CD14-positive monocyte (primary cell): ENCODE results near the gene CDC25C. TPM values are rescaled to one million over a fixed set of nuclear protein-coding genes. Genes with fewer than 3 reads are reported as not detected.
A peak's percentile ranks its signal among the peaks of the same experiment; 100 is the strongest.

Experiments
- DNase-seq, 3 donors: peaks; one replicate each; pipeline ENCODE4 v3.0.0-alpha.2; 2011 to 2022
- H2AFZ ChIP-seq: 2 replicates; pipeline ENCODE4 v1.6.0; 2012; ENCODE audit warnings: mild to moderate bottlenecking, low read depth, low read length, inconsistent platforms; ENCODE audit not compliant: insufficient read depth, poor library complexity, severe bottlenecking
- H3K27ac ChIP-seq, 2 donors: 1 replicate in 1 of 2; 2 replicates in 1 of 2; pipeline ENCODE4 v1.5.1; 2012 to 2013; ENCODE audit warnings: low read length in 2 of 2, control low read depth in 1 of 2, inconsistent platforms in 1 of 2, low read depth in 1 of 2, mild to moderate bottlenecking in 1 of 2
- H3K27me3 ChIP-seq, 2 donors: one replicate each; pipeline versions ENCODE4 v1.6.0 to v1.6.1; 2011 to 2013; ENCODE audit warnings: low read length in 2 of 2; ENCODE audit not compliant: control insufficient read depth in 2 of 2, insufficient read depth in 2 of 2
- H3K36me3 ChIP-seq, 2 donors: replicated peaks in 1 of 2; 1 replicate in 1 of 2; 2 replicates in 1 of 2; pipeline versions ENCODE4 v1.5.1 to v1.6.1; 2012 to 2013; ENCODE audit warnings: low read length in 2 of 2, control low read depth in 1 of 2, inconsistent platforms in 1 of 2, mild to moderate bottlenecking in 1 of 2; ENCODE audit not compliant: insufficient read depth in 2 of 2, control insufficient read depth in 1 of 2
- H3K4me1 ChIP-seq, 2 donors: 1 replicate in 1 of 2; 2 replicates in 1 of 2; pipeline versions ENCODE4 v1.5.1 to v1.6.1; 2012 to 2013; ENCODE audit warnings: low read length in 2 of 2, control low read depth in 1 of 2, inconsistent platforms in 1 of 2, mild to moderate bottlenecking in 1 of 2, moderate library complexity in 1 of 2; ENCODE audit not compliant: insufficient read depth in 2 of 2, control insufficient read depth in 1 of 2
- H3K4me2 ChIP-seq: replicated peaks from 2 replicates; pipeline ENCODE3; 2012; ENCODE audit warnings: low read length, moderate library complexity, mild to moderate bottlenecking; ENCODE audit not compliant: poor library complexity, severe bottlenecking; ENCODE audit errors: extremely low read depth
- H3K4me3 ChIP-seq, 3 experiments: fragments of 200-600 bp in 1 of 3; sonication (generic) in 1 of 3; replicated peaks in 1 of 3; 1 replicate in 2 of 3; 2 replicates in 1 of 3; pipeline ENCODE4 v1.5.1; 2011 to 2013; ENCODE audit warnings: low read length in 3 of 3, mild to moderate bottlenecking in 3 of 3, control low read depth in 2 of 3, low read depth in 2 of 3, inconsistent platforms in 1 of 3, moderate library complexity in 1 of 3
- H3K79me2 ChIP-seq: 2 replicates; pipeline ENCODE4 v1.6.0; 2012; ENCODE audit warnings: mild to moderate bottlenecking, control low read depth, inconsistent platforms, low read length, moderate library complexity; ENCODE audit not compliant: insufficient read depth
- H3K9ac ChIP-seq: 2 replicates; pipeline ENCODE4 v1.6.0; 2017; ENCODE audit warnings: low read length, mild to moderate bottlenecking; ENCODE audit not compliant: insufficient read depth, poor library complexity, severe bottlenecking
- H3K9me3 ChIP-seq, 2 donors: replicated peaks in 1 of 2; 1 replicate in 1 of 2; 2 replicates in 1 of 2; pipeline versions ENCODE4 v1.5.1 to v1.6.1; 2012 to 2013; ENCODE audit warnings: low read length in 2 of 2, control low read depth in 1 of 2; ENCODE audit not compliant: control insufficient read depth in 1 of 2, insufficient read depth in 1 of 2
- H4K20me1 ChIP-seq: 2 replicates; pipeline ENCODE4 v1.6.0; 2012; ENCODE audit warnings: mild to moderate bottlenecking, low read length, control low read depth, moderate library complexity; ENCODE audit not compliant: insufficient read depth
- H3K27ac Mint-ChIP-seq, 7 donors: one replicate each; pipeline ENCODE4 v1.8.0; 2020; ENCODE audit warnings: mild to moderate bottlenecking in 7 of 7, mixed read lengths in 7 of 7, moderate library complexity in 6 of 7, inconsistent platforms in 2 of 7
- H3K27me3 Mint-ChIP-seq, 3 donors: one replicate each; pipeline ENCODE4 v1.8.0; 2021 to 2022; ENCODE audit warnings: low read depth in 3 of 3, mild to moderate bottlenecking in 3 of 3, mixed read lengths in 3 of 3, moderate library complexity in 3 of 3, inconsistent platforms in 1 of 3
- H3K36me3 Mint-ChIP-seq, 2 donors: one replicate each; pipeline ENCODE4 v1.8.0; 2020; ENCODE audit warnings: mixed read lengths in 2 of 2, inconsistent platforms in 1 of 2, mild to moderate bottlenecking in 1 of 2
- H3K4me1 Mint-ChIP-seq: one replicate; pipeline ENCODE4 v1.8.0; 2020; ENCODE audit warnings: mild to moderate bottlenecking, mixed read lengths
- H3K4me3 Mint-ChIP-seq, 2 donors: one replicate each; pipeline ENCODE4 v1.8.0; 2020; ENCODE audit warnings: mild to moderate bottlenecking in 2 of 2, mixed read lengths in 2 of 2, moderate library complexity in 1 of 2
- H3K9me3 Mint-ChIP-seq, 7 donors: one replicate each; pipeline ENCODE4 v1.8.0; 2020 to 2022; ENCODE audit warnings: mixed read lengths in 7 of 7, mild to moderate bottlenecking in 6 of 7, moderate library complexity in 6 of 7, inconsistent platforms in 2 of 7
- CTCF ChIP-seq: fragments of 200-600 bp; IDR thresholded peaks from one replicate; pipeline ENCODE4 v1.8.0; 2022; ENCODE audit warnings: antibody characterized with exemption, mild to moderate bottlenecking
- WGBS: methylation state at CpG from one replicate; pipeline ENCODE4 v1.1.5; 2013; ENCODE audit warnings: missing lambda C conversion rate; ENCODE audit not compliant: insufficient coverage; 5-methylcytosine and 5-hydroxymethylcytosine counted together
- intact Hi-C, 2 donors: fragments of 100-400 bp; cut with micrococcal nuclease; formaldehyde crosslinking; loops; one replicate each; pipeline versions ENCODE4 v1.15.0 to v1.15.1; 2023
- polyA plus RNA-seq, 3 donors: library from polyadenylated mRNA; depleted of rRNA in 1 of 3; unstranded in 2 of 3; stranded (reverse) in 1 of 3; fragments of 300-500 nt in 2 of 3; fragments of >200 nt in 1 of 3; fragmentation: Illumina TruSeq in 2 of 3; gene quantifications; 1 replicate in 2 of 3; 2 replicates in 1 of 3; pipeline ENCODE4 v1.2.3, GENCODE V29; 2012 to 2021

CDC25C gene
- polyA plus RNA-seq, 3 donors = not detected

- no peak for DNase-seq
- H3K4me3 ChIP-seq = no peak overlapping the region
- Mint-ChIP-seq H3K9me3 (peaks cover 4 to 10% (median 8%) of the 10 kb centered on the region in 7 donors), H3K36me3 (peaks cover 26 to 39% of the 10 kb centered on the region in 2 donors), H3K27ac (peak overlapping the region in 3 of 7 donors; percentile 1 to 80 (median 78)), H3K27me3 (no peaks in the 10 kb centered on the region), H3K4me1 (peaks cover 40% of the 10 kb centered on the region), H3K4me3 (no peak overlapping the region)
- H3K9ac ChIP-seq = no peak overlapping the region
- H3K27me3 ChIP-seq = no peaks in the 10 kb centered on the region
- H4K20me1 ChIP-seq = peaks cover 51% of the 10 kb centered on the region
- H3K27ac ChIP-seq = peak overlapping the region in 1 of 2 donors; percentile 55
- peaks cover 29 to 30% of the 10 kb centered on the region in 2 donors for H3K36me3 ChIP-seq
- H3K79me2 ChIP-seq = peaks cover 50% of the 10 kb centered on the region
- no peak for TF ChIP-seq CTCF
- intact Hi-C loops = loop anchor here in 1 of 2 donors (5.0 kb wide), 1 partner anchor 191 kb away; the partner anchor contains the start of gene ETF1
- H3K4me2 ChIP-seq = no peak overlapping the region
- H3K9me3 ChIP-seq = peaks cover 0 to 6% of the 10 kb centered on the region in 2 donors
- H3K4me1 ChIP-seq = peaks cover 21 to 25% of the 10 kb centered on the region in 2 donors
- H2AFZ ChIP-seq = no peak overlapping the region
Measured at GRCh38 chr5:138351517-138351916, 19.9 kb upstream of the CDC25C start.

- no peak overlapping the region for H2AFZ ChIP-seq
- no peaks in the 10 kb centered on the region for H3K27me3 ChIP-seq
- H3K4me1 ChIP-seq = peaks cover 21 to 25% of the 10 kb centered on the region in 2 donors
- peaks cover 45% of the 10 kb centered on the region for H3K79me2 ChIP-seq
- H3K9me3 Mint-ChIP-seq = peaks cover 4 to 12% (median 8%) of the 10 kb centered on the region in 7 donors
- no peak overlapping the region for H3K9ac ChIP-seq
- H3K4me2 ChIP-seq = no peak overlapping the region
- H4K20me1 ChIP-seq = peaks cover 47% of the 10 kb centered on the region
- no peak overlapping the region for H3K27ac ChIP-seq
- no peak overlapping the region for H3K27ac Mint-ChIP-seq
- H3K9me3 ChIP-seq = peaks cover 0 to 6% of the 10 kb centered on the region in 2 donors
- H3K4me3 ChIP-seq = no peak overlapping the region
- WGBS = no CpG with 5 or more reads among the region's 1 CpG
- peaks cover 32 to 35% of the 10 kb centered on the region in 2 donors for H3K36me3 ChIP-seq
- H3K4me3 Mint-ChIP-seq = no peak overlapping the region
- no peak for TF ChIP-seq CTCF
- peaks cover 31 to 43% of the 10 kb centered on the region in 2 donors for H3K36me3 Mint-ChIP-seq
- no peaks in the 10 kb centered on the region for H3K27me3 Mint-ChIP-seq
- peaks cover 37% of the 10 kb centered on the region for H3K4me1 Mint-ChIP-seq
- intact Hi-C loops = loop anchor here in 1 of 2 donors (5.0 kb wide), 1 partner anchor 191 kb away; the partner anchor contains the start of gene ETF1
- no peak for DNase-seq
Measured at GRCh38 chr5:138351056-138351455, 19.5 kb upstream of the CDC25C start.
